Progenitor cell of endocrine pancreas (in vitro differentiated cells): ENCODE data around the gene NOL3. TPM values are rescaled to one million over a fixed set of nuclear protein-coding genes. Genes with fewer than 3 reads are reported as not detected.

ENCODE experiments used
- DNase-seq: peaks from one replicate; pipeline ENCODE4 v3.0.0; 2021; ENCODE audit warnings: low spot score; ENCODE audit not compliant: unreplicated experiment
- H3K27ac Mint-ChIP-seq: 2 replicates; pipeline ENCODE4 v1.8.0; 2021; ENCODE audit warnings: mild to moderate bottlenecking, moderate library complexity, mixed read lengths
- H3K27me3 Mint-ChIP-seq: 2 replicates; pipeline ENCODE4 v1.8.0; 2021; ENCODE audit warnings: mixed read lengths
- H3K36me3 Mint-ChIP-seq: 2 replicates; pipeline ENCODE4 v1.8.0; 2022; ENCODE audit warnings: mixed read lengths; ENCODE audit not compliant: insufficient read depth
- H3K4me1 Mint-ChIP-seq: 2 replicates; pipeline ENCODE4 v1.8.0; 2021; ENCODE audit warnings: low read depth, mixed read lengths
- H3K4me3 Mint-ChIP-seq: 2 replicates; pipeline ENCODE4 v1.8.0; 2021; ENCODE audit warnings: low read depth, mild to moderate bottlenecking, moderate library complexity, mixed read lengths
- H3K9me3 Mint-ChIP-seq: 2 replicates; pipeline ENCODE4 v1.8.0; 2021; ENCODE audit warnings: low read depth, mixed read lengths
- CTCF ChIP-seq: fragments of 200-600 bp; sonication (generic); IDR thresholded peaks from one replicate; pipeline ENCODE4 v1.5.0; 2021; ENCODE audit warnings: antibody characterized with exemption, mild to moderate bottlenecking; ENCODE audit not compliant: unreplicated experiment
- total RNA-seq: library from RNA; stranded (reverse); gene quantifications from 2 replicates; pipeline ENCODE4 v1.2.1, GENCODE V29; 2021

NOL3 gene
- total RNA-seq, 1 donor from 2014 or later, result 9.4 TPM

- Mint-ChIP-seq H3K4me3 (peak overlapping the region; percentile 67), H3K4me1 (peaks cover 24% of the 10 kb centered on the region), H3K9me3 (no peaks in the 10 kb centered on the region), H3K36me3 (peaks cover 4% of the 10 kb centered on the region), H3K27ac (peak overlapping the region; percentile 49), H3K27me3 (peaks cover 67% of the 10 kb centered on the region)
- TF ChIP-seq CTCF, result peak; percentile 42
- DNase-seq, result peak; percentile 77
Measured at GRCh38 chr16:67173808-67174705, 3.7 kb downstream of the NOL3 start.

GRCh38 chr16:67174706-67175231 is 4.4 kb downstream of the NOL3 start:
- DNase-seq, result no peak
- Mint-ChIP-seq H3K27ac (no peak overlapping the region), H3K36me3 (peaks cover 4% of the 10 kb centered on the region), H3K4me1 (peaks cover 22% of the 10 kb centered on the region), H3K9me3 (no peaks in the 10 kb centered on the region), H3K27me3 (peaks cover 61% of the 10 kb centered on the region), H3K4me3 (no peak overlapping the region)
- TF ChIP-seq CTCF, result no peak

GRCh38 chr16:67176662-67177061 is 6.3 kb downstream of the NOL3 start:
- no peak for TF ChIP-seq CTCF
- H3K4me1 Mint-ChIP-seq, result peaks cover 14% of the 10 kb centered on the region
- no peak overlapping the region for H3K4me3 Mint-ChIP-seq
- H3K27ac Mint-ChIP-seq, result peak overlapping the region; percentile 63
- no peaks in the 10 kb centered on the region for H3K9me3 Mint-ChIP-seq
- H3K36me3 Mint-ChIP-seq, result peaks cover 4% of the 10 kb centered on the region
- peaks cover 47% of the 10 kb centered on the region for H3K27me3 Mint-ChIP-seq
- no peak for DNase-seq

- peak; percentile 65 for DNase-seq
- Mint-ChIP-seq H3K4me1 (peaks cover 13% of the 10 kb centered on the region), H3K4me3 (peak overlapping the region; percentile 42), H3K27me3 (peaks cover 37% of the 10 kb centered on the region), H3K27ac (peak overlapping the region; percentile 51), H3K36me3 (peaks cover 4% of the 10 kb centered on the region), H3K9me3 (no peaks in the 10 kb centered on the region)
- TF ChIP-seq CTCF, result no peak
Measured at GRCh38 chr16:67177743-67178699, 7.7 kb downstream of the NOL3 start.

GRCh38 chr16:67179421-67180080 is 9.2 kb downstream of the NOL3 start:
- Mint-ChIP-seq H3K36me3 (peaks cover 4% of the 10 kb centered on the region), H3K27ac (no peak overlapping the region), H3K9me3 (no peaks in the 10 kb centered on the region), H3K27me3 (peaks cover 27% of the 10 kb centered on the region), H3K4me3 (no peak overlapping the region), H3K4me1 (peaks cover 4% of the 10 kb centered on the region)
- DNase-seq, result no peak
- TF ChIP-seq CTCF, result no peak
